ENCODE results near the gene KCNK16.

Gene KCNK16

GRCh38 chr6:39274903-39275302, 47.6 kb downstream of the KCNK16 start:
- no peak overlapping the region for H3K23ac ChIP-seq (ENCODE audit: low read length in 2 of 2)
- H2AFZ ChIP-seq (ENCODE audit: low read depth, low read length): no peak overlapping the region
- H2AK5ac ChIP-seq (ENCODE audit: low read length, severe bottlenecking): no peak overlapping the region
- H3K4me1 ChIP-seq (ENCODE audit: control insufficient read depth, insufficient read depth, low read depth, low read length): no peaks in the 10 kb centered on the region
- no peaks in the 10 kb centered on the region for H3K36me3 ChIP-seq (ENCODE audit: control insufficient read depth in 1 of 2, insufficient read depth in 2 of 2, low read depth in 1 of 2, low read length in 2 of 2)
- no peak overlapping the region for H4K91ac ChIP-seq (ENCODE audit: low read length)
- no peak overlapping the region for H3K4ac ChIP-seq (ENCODE audit: low read depth in 1 of 2, low read length in 2 of 2)
- H2BK15ac ChIP-seq (ENCODE audit: low read depth, poor library complexity, severe bottlenecking): no peak overlapping the region
- H4K8ac ChIP-seq (ENCODE audit: low read length): no peak overlapping the region
- no peak overlapping the region for H3K4me2 ChIP-seq (ENCODE audit: low read length, poor library complexity, severe bottlenecking)
- H2BK120ac ChIP-seq (ENCODE audit: low read depth, low read length): no peak overlapping the region
- no peak for DNase-seq
- no peak overlapping the region for H3K18ac ChIP-seq (ENCODE audit: low read depth in 1 of 2, low read length in 2 of 2)
- no peak overlapping the region for H3K14ac ChIP-seq (ENCODE audit: low read length in 2 of 2)
- H3K27me3 ChIP-seq (ENCODE audit: control insufficient read depth in 1 of 2, insufficient read depth in 1 of 2, low read length in 2 of 2): peaks cover 0 to 6% of the 10 kb centered on the region in 2 experiments
- H3K79me1 ChIP-seq (replicated peaks; ENCODE audit: low read length, poor library complexity, severe bottlenecking): no peaks in the 10 kb centered on the region
- H3K9ac ChIP-seq (ENCODE audit: low read length): no peak overlapping the region
- H3K27ac ChIP-seq (ENCODE audit: low read length, poor library complexity, severe bottlenecking): no peak overlapping the region
- no peaks in the 10 kb centered on the region for H3K9me3 ChIP-seq (ENCODE audit: control insufficient read depth, low read length)
- WGBS: 81% methylated on average over 3 of the region's 3 CpGs
- no peak overlapping the region for H2BK12ac ChIP-seq (ENCODE audit: low read length in 2 of 2)
- H3K4me3 ChIP-seq (ENCODE audit: insufficient read depth in 1 of 2, low read depth in 1 of 2, low read length in 2 of 2): no peak overlapping the region
- no peak overlapping the region for H2BK5ac ChIP-seq (ENCODE audit: low read depth, low read length, poor library complexity, severe bottlenecking)

DNA sequence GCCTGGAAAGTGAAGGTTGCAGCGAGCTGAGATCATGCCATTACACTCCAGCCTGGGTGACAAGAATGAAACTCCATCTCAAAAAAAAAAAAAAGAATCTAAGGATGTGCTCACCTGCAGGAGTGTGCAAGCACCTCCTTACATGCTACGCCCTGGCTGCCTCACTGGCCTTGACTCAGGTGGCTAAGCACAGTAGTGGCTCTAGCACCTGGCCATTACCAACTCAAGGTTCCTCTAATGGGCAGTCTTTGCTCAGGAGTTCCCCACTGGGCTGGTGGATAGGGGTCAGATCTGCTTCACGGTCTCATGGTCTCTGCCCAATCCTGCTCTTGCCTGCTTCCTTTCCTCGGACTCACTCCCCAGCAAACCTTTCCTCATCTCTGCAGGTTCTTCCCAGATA, 48.0 kb downstream of the KCNK16 start:
- DNase-seq: no peak
- H2BK5ac ChIP-seq (ENCODE audit: low read depth, low read length, poor library complexity, severe bottlenecking): no peak overlapping the region
- H3K4me2 ChIP-seq (ENCODE audit: low read length, poor library complexity, severe bottlenecking): no peak overlapping the region
- no peak overlapping the region for H3K9ac ChIP-seq (ENCODE audit: low read length)
- no peak overlapping the region for H2BK120ac ChIP-seq (ENCODE audit: low read depth, low read length)
- H2BK12ac ChIP-seq (ENCODE audit: low read length in 2 of 2): no peak overlapping the region
- H3K4me3 ChIP-seq (ENCODE audit: insufficient read depth in 1 of 2, low read depth in 1 of 2, low read length in 2 of 2): no peak overlapping the region
- H3K79me1 ChIP-seq (replicated peaks; ENCODE audit: low read length, poor library complexity, severe bottlenecking): no peaks in the 10 kb centered on the region
- H3K27ac ChIP-seq (ENCODE audit: low read length, poor library complexity, severe bottlenecking): no peak overlapping the region
- peaks cover 0 to 3% of the 10 kb centered on the region in 2 experiments for H3K27me3 ChIP-seq (ENCODE audit: control insufficient read depth in 1 of 2, insufficient read depth in 1 of 2, low read length in 2 of 2)
- H2AFZ ChIP-seq (ENCODE audit: low read depth, low read length): no peak overlapping the region
- H3K4me1 ChIP-seq (ENCODE audit: control insufficient read depth, insufficient read depth, low read depth, low read length): no peaks in the 10 kb centered on the region
- no peaks in the 10 kb centered on the region for H3K36me3 ChIP-seq (ENCODE audit: control insufficient read depth in 1 of 2, insufficient read depth in 2 of 2, low read depth in 1 of 2, low read length in 2 of 2)
- H3K23ac ChIP-seq (ENCODE audit: low read length in 2 of 2): no peak overlapping the region
- H4K8ac ChIP-seq (ENCODE audit: low read length): no peak overlapping the region
- no peak overlapping the region for H3K14ac ChIP-seq (ENCODE audit: low read length in 2 of 2)
- H2BK15ac ChIP-seq (ENCODE audit: low read depth, poor library complexity, severe bottlenecking): no peak overlapping the region
- no peak overlapping the region for H3K4ac ChIP-seq (ENCODE audit: low read depth in 1 of 2, low read length in 2 of 2)
- no peak overlapping the region for H3K18ac ChIP-seq (ENCODE audit: low read depth in 1 of 2, low read length in 2 of 2)
- no peak overlapping the region for H2AK5ac ChIP-seq (ENCODE audit: low read length, severe bottlenecking)
- H4K91ac ChIP-seq (ENCODE audit: low read length): no peak overlapping the region
- H3K9me3 ChIP-seq (ENCODE audit: control insufficient read depth, low read length): no peaks in the 10 kb centered on the region
- WGBS: 49% methylated on average over 4 of the region's 4 CpGs

DNA sequence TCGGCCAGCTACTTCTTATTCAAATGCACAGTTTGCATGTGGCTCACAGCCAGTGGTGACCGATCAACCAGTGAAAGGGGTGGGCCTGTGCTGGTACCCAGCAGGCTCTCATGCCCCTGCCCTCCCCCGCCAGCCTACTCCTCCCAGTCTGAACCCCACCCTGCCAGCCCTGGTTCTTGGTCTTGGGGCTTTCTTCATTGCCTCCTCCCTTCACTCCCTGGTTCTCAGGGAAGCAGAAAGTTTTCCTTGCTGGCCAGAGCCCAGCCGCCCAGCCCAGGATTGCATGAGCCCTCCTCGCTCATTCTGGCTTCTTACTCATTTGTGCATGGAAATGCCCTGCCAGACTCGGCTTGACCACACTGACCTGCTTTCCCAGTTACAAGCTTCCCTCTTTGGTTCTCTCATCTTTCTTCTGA, 49.1 kb downstream of the KCNK16 start:
- Histone ChIP-seq H3K23ac (ENCODE audit: low read length in 2 of 2) (no peak overlapping the region), H3K9ac (ENCODE audit: low read length) (peak overlapping the region; percentile 7), H3K4me3 (ENCODE audit: insufficient read depth in 1 of 2, low read depth in 1 of 2, low read length in 2 of 2) (no peak overlapping the region), H4K8ac (ENCODE audit: low read length) (no peak overlapping the region), H4K91ac (ENCODE audit: low read length) (no peak overlapping the region), H2AFZ (ENCODE audit: low read depth, low read length) (no peak overlapping the region), H3K4ac (ENCODE audit: low read depth in 1 of 2, low read length in 2 of 2) (no peak overlapping the region), H2BK5ac (ENCODE audit: low read depth, low read length, poor library complexity, severe bottlenecking) (no peak overlapping the region), H2BK120ac (ENCODE audit: low read depth, low read length) (no peak overlapping the region), H3K27ac (ENCODE audit: low read length, poor library complexity, severe bottlenecking) (no peak overlapping the region), H3K14ac (ENCODE audit: low read length in 2 of 2) (no peak overlapping the region), H2AK5ac (ENCODE audit: low read length, severe bottlenecking) (no peak overlapping the region), H2BK15ac (ENCODE audit: low read depth, poor library complexity, severe bottlenecking) (no peak overlapping the region), H3K4me2 (ENCODE audit: low read length, poor library complexity, severe bottlenecking) (no peak overlapping the region), H3K4me1 (ENCODE audit: control insufficient read depth, insufficient read depth, low read depth, low read length) (no peaks in the 10 kb centered on the region), H3K27me3 (ENCODE audit: control insufficient read depth in 1 of 2, insufficient read depth in 1 of 2, low read length in 2 of 2) (no peaks in the 10 kb centered on the region), H3K18ac (ENCODE audit: low read depth in 1 of 2, low read length in 2 of 2) (no peak overlapping the region), H2BK12ac (ENCODE audit: low read length in 2 of 2) (no peak overlapping the region), H3K36me3 (ENCODE audit: control insufficient read depth in 1 of 2, insufficient read depth in 2 of 2, low read depth in 1 of 2, low read length in 2 of 2) (no peaks in the 10 kb centered on the region), H3K9me3 (ENCODE audit: control insufficient read depth, low read length) (no peaks in the 10 kb centered on the region), H3K79me1 (replicated peaks; ENCODE audit: low read length, poor library complexity, severe bottlenecking) (no peaks in the 10 kb centered on the region)
- no peak for DNase-seq
- 63% methylated on average over 6 of the region's 6 CpGs for WGBS

- H2BK120ac ChIP-seq (ENCODE audit: low read depth, low read length): no peak overlapping the region
Observed at GRCh38 chr6:39269961-39270360, 52.5 kb downstream of the KCNK16 start.

More at GRCh38 chr6:39269961-39270360, 52.5 kb downstream of the KCNK16 start:
- no peak overlapping the region for H3K4me2 ChIP-seq (ENCODE audit: low read length, poor library complexity, severe bottlenecking)
- H3K4me3 ChIP-seq (ENCODE audit: insufficient read depth in 1 of 2, low read depth in 1 of 2, low read length in 2 of 2): no peak overlapping the region
- no peak overlapping the region for H4K8ac ChIP-seq (ENCODE audit: low read length)
- H2BK15ac ChIP-seq (ENCODE audit: low read depth, poor library complexity, severe bottlenecking): no peak overlapping the region
- no peaks in the 10 kb centered on the region for H3K79me1 ChIP-seq (replicated peaks; ENCODE audit: low read length, poor library complexity, severe bottlenecking)
- no peak overlapping the region for H3K4ac ChIP-seq (ENCODE audit: low read depth in 1 of 2, low read length in 2 of 2)
- no peak overlapping the region for H2BK12ac ChIP-seq (ENCODE audit: low read length in 2 of 2)
- H4K91ac ChIP-seq (ENCODE audit: low read length): no peak overlapping the region
- H3K23ac ChIP-seq (ENCODE audit: low read length in 2 of 2): no peak overlapping the region
- DNase-seq: no peak
- no peak overlapping the region for H2AFZ ChIP-seq (ENCODE audit: low read depth, low read length)
- no peak overlapping the region for H3K9ac ChIP-seq (ENCODE audit: low read length)
- no peaks in the 10 kb centered on the region for H3K9me3 ChIP-seq (ENCODE audit: control insufficient read depth, low read length)
- no peaks in the 10 kb centered on the region for H3K36me3 ChIP-seq (ENCODE audit: control insufficient read depth in 1 of 2, insufficient read depth in 2 of 2, low read depth in 1 of 2, low read length in 2 of 2)
- H2BK5ac ChIP-seq (ENCODE audit: low read depth, low read length, poor library complexity, severe bottlenecking): no peak overlapping the region
- H3K14ac ChIP-seq (ENCODE audit: low read length in 2 of 2): no peak overlapping the region
- H3K27ac ChIP-seq (ENCODE audit: low read length, poor library complexity, severe bottlenecking): no peak overlapping the region
- WGBS: no CpG with 5 or more reads among the region's 1 CpG
- no peaks in the 10 kb centered on the region for H3K4me1 ChIP-seq (ENCODE audit: control insufficient read depth, insufficient read depth, low read depth, low read length)
- H3K27me3 ChIP-seq (ENCODE audit: control insufficient read depth in 1 of 2, insufficient read depth in 1 of 2, low read length in 2 of 2): peaks cover 0 to 3% of the 10 kb centered on the region in 2 experiments
- no peak overlapping the region for H3K18ac ChIP-seq (ENCODE audit: low read depth in 1 of 2, low read length in 2 of 2)
- no peak overlapping the region for H2AK5ac ChIP-seq (ENCODE audit: low read length, severe bottlenecking)
